HEK293 (cell line): ENCODE results near the gene VTI1B.

ENCODE experiments used
- CTCF ChIA-PET: fragments of 350-600 bp; formaldehyde crosslinking; extraction: SDS; loops from one replicate; lab custom pipeline; 2021; ENCODE audit warnings: antibody characterized with exemption; lab: Yijun Ruan, JAX
- POLR2A ChIA-PET: fragments of 300-600 bp; formaldehyde crosslinking; extraction: SDS; loops from one replicate; lab custom pipeline; 2020; ENCODE audit warnings: antibody characterized with exemption, inconsistent platforms; lab: Yijun Ruan, JAX
- H3K27ac ChIP-seq: fragments of 200-500 bp; sonication (Bioruptor generic); 2 replicates; pipeline ENCODE4 v1.5.1; 2014; ENCODE audit warnings: low read depth, low read length, control low read depth, inconsistent platforms; ENCODE audit errors: extremely low read depth
- H3K36me3 ChIP-seq, 2 experiments: fragments of 200-500 bp in 1 of 2; sonication (Bioruptor generic) in 1 of 2; 1 replicate in 1 of 2; 2 replicates in 1 of 2; pipeline ENCODE4 v1.5.1; 2014 to 2017; ENCODE audit warnings: inconsistent platforms in 2 of 2, low read length in 2 of 2; ENCODE audit not compliant: control insufficient read depth in 2 of 2, insufficient read depth in 1 of 2
- H3K4me1 ChIP-seq: fragments of 200-500 bp; sonication (Bioruptor generic); 2 replicates; pipeline ENCODE4 v1.5.1; 2014; ENCODE audit warnings: mild to moderate bottlenecking, low read length, inconsistent platforms; ENCODE audit not compliant: control insufficient read depth, insufficient read depth
- H3K4me3 ChIP-seq: 2 replicates; pipeline ENCODE4 v1.5.1; 2011; ENCODE audit warnings: low read depth, mild to moderate bottlenecking, control low read depth, low read length, moderate library complexity
- H3K9me3 ChIP-seq: fragments of 200-500 bp; sonication (Bioruptor generic); 2 replicates; pipeline ENCODE4 v1.5.1; 2014; ENCODE audit warnings: low read depth, low read length, inconsistent platforms; ENCODE audit not compliant: control insufficient read depth, insufficient read depth
- CTCF ChIP-seq: fragments of 450-650 bp; formaldehyde crosslinking; IDR thresholded peaks from 2 replicates; pipeline ENCODE4 v1.5.1; 2016; ENCODE audit warnings: missing biosample characterization, missing genetic modification characterization
- KLF9 ChIP-seq: fragments of 450-650 bp; formaldehyde crosslinking; IDR thresholded peaks from 2 replicates; pipeline ENCODE4 v1.5.1; 2016; ENCODE audit warnings: missing biosample characterization, missing genetic modification characterization, low read depth
- RBAK ChIP-seq: fragments of 450-650 bp; formaldehyde crosslinking; IDR thresholded peaks from 2 replicates; pipeline ENCODE4 v1.5.1; 2016; ENCODE audit warnings: missing biosample characterization, missing genetic modification characterization
- ZBTB21 ChIP-seq: fragments of 450-650 bp; formaldehyde crosslinking; IDR thresholded peaks from 2 replicates; pipeline ENCODE4 v1.5.1; 2017; ENCODE audit warnings: missing biosample characterization, missing genetic modification characterization
- ZFHX2 ChIP-seq: fragments of 450-650 bp; formaldehyde crosslinking; conservative IDR thresholded peaks from 2 replicates; pipeline ENCODE4 v1.5.1; 2016; ENCODE audit warnings: missing biosample characterization, missing genetic modification characterization
- ZFP69B ChIP-seq: fragments of 450-650 bp; formaldehyde crosslinking; IDR thresholded peaks from 2 replicates; pipeline ENCODE4 v1.5.1; 2016; ENCODE audit warnings: missing biosample characterization, missing genetic modification characterization
- ZNF23 ChIP-seq: fragments of 450-650 bp; formaldehyde crosslinking; IDR thresholded peaks from 2 replicates; pipeline ENCODE4 v1.5.1; 2016; ENCODE audit warnings: missing biosample characterization, missing genetic modification characterization, borderline replicate concordance
- ZNF280D ChIP-seq: fragments of 450-650 bp; formaldehyde crosslinking; IDR thresholded peaks from 2 replicates; pipeline ENCODE4 v1.5.1; 2016; ENCODE audit warnings: missing biosample characterization, missing genetic modification characterization
- ZNF302 ChIP-seq: fragments of 450-650 bp; formaldehyde crosslinking; IDR thresholded peaks from 2 replicates; pipeline ENCODE4 v1.5.1; 2016; ENCODE audit warnings: missing biosample characterization, missing genetic modification characterization, low read depth
- ZNF311 ChIP-seq: fragments of 450-650 bp; formaldehyde crosslinking; IDR thresholded peaks from 2 replicates; pipeline ENCODE4 v1.5.1; 2017; ENCODE audit warnings: missing biosample characterization, missing genetic modification characterization, borderline replicate concordance
- ZNF404 ChIP-seq: fragments of 450-650 bp; formaldehyde crosslinking; IDR thresholded peaks from 2 replicates; pipeline ENCODE4 v1.5.1; 2017; ENCODE audit warnings: missing biosample characterization, missing genetic modification characterization
- ZNF501 ChIP-seq: fragments of 450-650 bp; formaldehyde crosslinking; IDR thresholded peaks from 2 replicates; pipeline ENCODE4 v1.5.1; 2016; ENCODE audit warnings: missing biosample characterization, missing genetic modification characterization
- ZNF513 ChIP-seq: fragments of 450-650 bp; IDR thresholded peaks from 2 replicates; pipeline ENCODE4 v1.5.1; 2018; ENCODE audit warnings: missing biosample characterization, missing genetic modification characterization
- ZNF514 ChIP-seq: fragments of 450-650 bp; formaldehyde crosslinking; IDR thresholded peaks from 2 replicates; pipeline ENCODE4 v1.5.1; 2016; ENCODE audit warnings: missing biosample characterization, missing genetic modification characterization
- ZNF529 ChIP-seq: fragments of 450-650 bp; formaldehyde crosslinking; IDR thresholded peaks from 2 replicates; pipeline ENCODE4 v1.5.1; 2017; ENCODE audit warnings: missing genetic modification characterization, missing biosample characterization; ENCODE audit not compliant: insufficient replicate concordance
- ZNF621 ChIP-seq: fragments of 450-650 bp; formaldehyde crosslinking; IDR thresholded peaks from 2 replicates; pipeline ENCODE4 v1.5.1; 2017; ENCODE audit warnings: missing biosample characterization, missing genetic modification characterization
- ZNF654 ChIP-seq: fragments of 450-650 bp; formaldehyde crosslinking; IDR thresholded peaks from 2 replicates; pipeline ENCODE4 v1.5.1; 2016; ENCODE audit warnings: low read depth, missing biosample characterization, missing genetic modification characterization
- ZNF747 ChIP-seq: fragments of 450-650 bp; formaldehyde crosslinking; IDR thresholded peaks from 2 replicates; pipeline ENCODE4 v1.5.1; 2016; ENCODE audit warnings: missing biosample characterization, missing genetic modification characterization
- ZNF843 ChIP-seq: fragments of 450-650 bp; formaldehyde crosslinking; IDR thresholded peaks from 2 replicates; pipeline ENCODE4 v1.5.1; 2016; ENCODE audit warnings: missing biosample characterization, missing genetic modification characterization
- ZSCAN30 ChIP-seq: fragments of 450-650 bp; IDR thresholded peaks from 2 replicates; pipeline ENCODE4 v1.5.1; 2018; ENCODE audit warnings: missing biosample characterization, mild to moderate bottlenecking, missing genetic modification characterization, moderate library complexity
- ZSCAN5A ChIP-seq: fragments of 450-650 bp; formaldehyde crosslinking; IDR thresholded peaks from 2 replicates; pipeline ENCODE4 v1.5.1; 2016; ENCODE audit warnings: missing biosample characterization, missing genetic modification characterization

The VTI1B gene

DNA sequence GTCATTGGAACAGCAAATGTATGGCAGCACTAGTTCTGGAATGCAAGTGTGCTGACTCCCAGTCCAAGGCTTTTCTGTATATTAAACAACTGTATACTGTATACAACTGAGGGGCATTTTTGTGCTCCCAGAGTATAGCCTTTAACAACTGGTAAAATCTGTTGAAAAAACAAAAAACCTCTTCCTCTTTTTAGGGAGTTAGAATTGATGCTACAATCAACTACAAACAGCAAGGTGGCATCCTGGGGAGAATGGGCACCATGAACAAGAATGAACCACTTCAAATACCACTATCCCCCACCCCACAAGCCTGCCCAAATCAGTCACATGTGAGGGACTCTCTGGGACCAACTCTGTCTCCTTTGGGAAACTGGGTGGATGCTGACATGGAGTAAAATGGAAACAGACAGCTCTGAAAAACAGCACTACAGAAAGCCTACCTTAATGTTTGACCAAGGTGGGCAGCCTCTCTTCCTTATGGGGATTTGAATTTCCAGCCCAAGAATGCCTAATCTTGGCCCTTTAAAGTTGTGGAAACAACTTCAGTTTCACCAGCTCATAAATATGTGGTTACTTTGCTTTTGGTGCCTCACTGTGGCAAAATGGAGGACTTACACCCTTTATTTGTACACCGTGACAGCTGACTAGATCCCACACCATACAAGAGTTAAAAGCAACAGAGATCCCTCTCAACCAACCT lies 7.5 kb downstream of the VTI1B start:
- ChIA-PET CTCF (interaction anchor here (0.6 to 4.1 kb wide), 18 partner anchors 9 to 1308 kb away, joined by 3 to 33 read pairs (median 6); partner anchors contain the start of genes ARG2, PIGH, RDH11 and RDH12), POLR2A (interaction anchor here (0.7 to 1.0 kb wide), 3 partner anchors 48 to 240 kb away, joined by 3 to 4 read pairs (median 3); no protein-coding TSS in a partner anchor)
- Histone ChIP-seq H3K4me3 (no peak overlapping the region), H3K4me1 (peaks cover 5% of the 10 kb centered on the region; the same call in 1 of the 2 replicates), H3K36me3 (peaks cover 3 to 5% of the 10 kb centered on the region in 2 experiments; a peak in 2 of 3 replicates), H3K9me3 (no peaks in the 10 kb centered on the region), H3K27ac (no peak overlapping the region)
- TF ChIP-seq ZNF654 (tag by site-specific recombination) (peak; percentile 81), ZSCAN5A (tag by site-specific recombination) (no peak), RBAK (tag by site-specific recombination) (no peak), ZFP69B (tag by site-specific recombination) (no peak), ZNF404 (tag by site-specific recombination) (no peak), ZSCAN30 (tag by site-specific recombination) (0 out of 2 replicates have a peak, but pooled peaks have one; percentile 18), ZNF843 (tag by site-specific recombination) (no peak), ZNF514 (tag by site-specific recombination) (no peak), CTCF (tag by site-specific recombination) (peak; percentile 11; the same call in 1 of the 2 replicates), ZNF513 (tag by site-specific recombination) (no peak)

DNA sequence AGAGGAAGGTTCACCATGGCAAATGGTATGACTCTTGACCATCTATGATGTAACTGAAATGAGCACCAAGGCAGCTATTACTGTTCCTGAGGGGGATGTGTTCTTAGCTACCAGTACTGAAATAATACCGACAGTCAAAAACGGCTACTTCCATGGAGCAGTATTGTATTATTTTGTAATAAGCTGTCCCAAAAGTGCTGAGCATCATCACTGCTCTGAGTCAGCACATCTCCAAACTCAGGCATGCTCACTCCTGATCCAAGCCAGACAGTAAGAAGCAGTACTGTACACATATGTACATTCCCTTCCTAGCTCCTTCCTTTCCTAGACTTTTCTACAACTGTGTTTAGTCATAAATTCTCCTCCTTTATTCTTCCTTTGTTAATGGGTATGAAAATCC lies 8.6 kb downstream of the VTI1B start:
- CTCF ChIA-PET, result interaction anchor here (0.8 to 4.1 kb wide), 12 partner anchors 10 to 1307 kb away, joined by 3 to 33 read pairs (median 5); partner anchors contain the start of gene ARG2
- no peak overlapping the region for H3K4me3 ChIP-seq
- peaks cover 5% of the 10 kb centered on the region; the same call in 1 of the 2 replicates for H3K4me1 ChIP-seq
- H3K9me3 ChIP-seq, result no peaks in the 10 kb centered on the region
- no peak overlapping the region for H3K27ac ChIP-seq
- H3K36me3 ChIP-seq, result peaks cover 3 to 10% of the 10 kb centered on the region in 2 experiments; a peak in 2 of 3 replicates
- TF ChIP-seq ZNF302 (tag by site-specific recombination), result no peak
- POLR2A ChIA-PET, result interaction anchor here (1.0 kb wide), 1 partner anchor 30 kb away, joined by 4 read pairs; the partner anchor contains the start of gene RDH11

GRCh38 chr14:67663633-67664032 lies 10.8 kb downstream of the VTI1B start:
- ChIA-PET POLR2A (no interaction called here), CTCF (interaction anchor here (0.7 to 2.5 kb wide), 8 partner anchors 9 to 236 kb away, joined by 3 to 11 read pairs (median 4); partner anchors contain the start of gene ARG2)
- H3K4me1 ChIP-seq, result peaks cover 1% of the 10 kb centered on the region; the same call in 1 of the 2 replicates
- H3K9me3 ChIP-seq, result no peaks in the 10 kb centered on the region
- peaks cover 10 to 26% of the 10 kb centered on the region in 2 experiments for H3K36me3 ChIP-seq
- H3K27ac ChIP-seq, result no peak overlapping the region
- H3K4me3 ChIP-seq, result no peak overlapping the region
- TF ChIP-seq ZNF747 (tag by site-specific recombination) (no peak), ZNF311 (tag by site-specific recombination) (no peak), KLF9 (tag by site-specific recombination) (no peak), ZNF529 (tag by site-specific recombination) (no peak), ZFHX2 (tag by site-specific recombination) (no peak), ZNF621 (no peak), ZNF501 (tag by site-specific recombination) (no peak), ZNF23 (tag by site-specific recombination) (no peak), ZNF280D (tag by site-specific recombination) (no peak), ZBTB21 (tag by site-specific recombination) (no peak)
